NB4 (cell line): ENCODE measurements around the gene ZNF326.

Experiments
- MYC ChIP-seq: IDR thresholded peaks from 2 replicates; pipeline ENCODE4 v1.6.1; 2011; ENCODE audit warnings: low read depth, low read length
- POLR2A ChIP-seq: IDR thresholded peaks from 2 replicates; pipeline ENCODE4 v1.6.1; 2011; ENCODE audit warnings: mild to moderate bottlenecking; ENCODE audit not compliant: insufficient read length; ENCODE audit errors: extremely low read depth
- TF ChIP-seq, protein P1 (sequence below): IDR thresholded peaks from one replicate; pipeline ENCODE4 v1.5.1; 2012; ENCODE audit warnings: low read depth, low read length
- TF ChIP-seq, protein P2 (sequence below): IDR thresholded peaks from 2 replicates; pipeline ENCODE4 v1.6.1; 2011; ENCODE audit warnings: low read depth, low read length

DNA sequence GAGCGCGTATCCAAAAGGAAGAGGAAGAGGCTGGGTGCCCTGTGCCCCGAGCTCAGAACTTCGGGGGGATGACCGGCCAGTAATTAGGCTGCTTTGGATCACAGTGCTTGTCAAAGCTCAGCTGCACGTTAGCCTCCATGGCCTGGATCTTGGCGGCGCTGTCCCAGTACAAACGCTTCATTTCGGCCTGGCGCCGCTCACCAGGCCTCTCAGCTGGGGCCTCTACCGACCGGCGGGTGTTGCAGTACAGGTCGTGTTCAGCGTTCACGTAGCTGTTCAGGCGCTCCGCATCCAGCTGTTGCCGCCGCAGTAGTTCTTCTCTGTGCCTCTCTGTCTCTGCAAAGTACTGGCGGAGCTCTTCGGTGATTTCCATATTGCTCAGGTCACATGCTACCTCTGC lies 1.4 kb upstream of the ZNF326 start:
- no peak for TF ChIP-seq POLR2A
- TF ChIP-seq, protein P1, sequence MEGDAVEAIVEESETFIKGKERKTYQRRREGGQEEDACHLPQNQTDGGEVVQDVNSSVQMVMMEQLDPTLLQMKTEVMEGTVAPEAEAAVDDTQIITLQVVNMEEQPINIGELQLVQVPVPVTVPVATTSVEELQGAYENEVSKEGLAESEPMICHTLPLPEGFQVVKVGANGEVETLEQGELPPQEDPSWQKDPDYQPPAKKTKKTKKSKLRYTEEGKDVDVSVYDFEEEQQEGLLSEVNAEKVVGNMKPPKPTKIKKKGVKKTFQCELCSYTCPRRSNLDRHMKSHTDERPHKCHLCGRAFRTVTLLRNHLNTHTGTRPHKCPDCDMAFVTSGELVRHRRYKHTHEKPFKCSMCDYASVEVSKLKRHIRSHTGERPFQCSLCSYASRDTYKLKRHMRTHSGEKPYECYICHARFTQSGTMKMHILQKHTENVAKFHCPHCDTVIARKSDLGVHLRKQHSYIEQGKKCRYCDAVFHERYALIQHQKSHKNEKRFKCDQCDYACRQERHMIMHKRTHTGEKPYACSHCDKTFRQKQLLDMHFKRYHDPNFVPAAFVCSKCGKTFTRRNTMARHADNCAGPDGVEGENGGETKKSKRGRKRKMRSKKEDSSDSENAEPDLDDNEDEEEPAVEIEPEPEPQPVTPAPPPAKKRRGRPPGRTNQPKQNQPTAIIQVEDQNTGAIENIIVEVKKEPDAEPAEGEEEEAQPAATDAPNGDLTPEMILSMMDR, result no peak
- TF ChIP-seq, protein P2, sequence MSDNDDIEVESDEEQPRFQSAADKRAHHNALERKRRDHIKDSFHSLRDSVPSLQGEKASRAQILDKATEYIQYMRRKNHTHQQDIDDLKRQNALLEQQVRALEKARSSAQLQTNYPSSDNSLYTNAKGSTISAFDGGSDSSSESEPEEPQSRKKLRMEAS, result no peak
- no peak for TF ChIP-seq MYC
